T-cell (primary cell): ENCODE results near the gene AEBP1. TPM values are rescaled to one million over a fixed set of nuclear protein-coding genes. Genes with fewer than 3 reads are reported as not detected.

Experiments
- ATAC-seq, 4 experiments: fragments of 200-7000 bp in 3 of 4; fragments of 150-1000 bp in 1 of 4; cut with Tn5 transposase; replicated peaks in 1 of 4; 1 replicate in 3 of 4; 2 replicates in 1 of 4; pipeline ENCODE4 v1.10.0; 2021; ENCODE audit warnings: moderate library complexity in 3 of 4, mild to moderate bottlenecking in 2 of 4, moderate number of reproducible peaks in 1 of 4
- CTCF ChIA-PET, 2 donors: fragments of 300-600 bp; sonication (Branson Sonifier 250); formaldehyde crosslinking; loops; one replicate each; lab custom pipeline; 2022; ENCODE audit warnings: antibody characterized with exemption in 2 of 2; lab: Charles Lee
- POLR2A ChIA-PET, 2 donors: fragments of 300-600 bp; sonication (Branson Sonifier 250); formaldehyde crosslinking; loops; one replicate each; lab custom pipeline; 2022; ENCODE audit warnings: antibody characterized with exemption in 2 of 2; lab: Charles Lee
- DNase-seq, 35 experiments: peaks; one replicate each; pipeline versions ENCODE4 v3.0.0 to v3.0.0-alpha.2; 2013 to 2023
- H3K27ac ChIP-seq: one replicate; pipeline ENCODE4 v1.5.1; 2013; ENCODE audit warnings: low read length
- H3K27me3 ChIP-seq, 2 experiments: replicated peaks in 1 of 2; 1 replicate in 1 of 2; 2 replicates in 1 of 2; pipeline versions ENCODE4 v1.6.1 to v1.7.0; 2013; ENCODE audit warnings: low read length in 1 of 2, mixed read lengths in 1 of 2; ENCODE audit not compliant: control insufficient read depth in 2 of 2, insufficient read depth in 2 of 2; ENCODE audit errors: extremely low read depth in 1 of 2
- H3K36me3 ChIP-seq, 2 donors: 1 replicate in 1 of 2; 2 replicates in 1 of 2; pipeline versions ENCODE4 v1.6.1 to v1.7.0; 2013; ENCODE audit warnings: low read length in 1 of 2; ENCODE audit not compliant: control insufficient read depth in 2 of 2, insufficient read depth in 1 of 2; ENCODE audit errors: extremely low read depth in 1 of 2
- H3K4me1 ChIP-seq, 2 experiments: 1 replicate in 1 of 2; 2 replicates in 1 of 2; pipeline versions ENCODE4 v1.6.1 to v1.7.0; 2013; ENCODE audit warnings: low read length in 2 of 2, mixed read lengths in 1 of 2; ENCODE audit not compliant: insufficient read depth in 2 of 2, control insufficient read depth in 1 of 2; ENCODE audit errors: extremely low read depth in 1 of 2
- H3K4me3 ChIP-seq, 2 donors: 1 replicate in 1 of 2; 2 replicates in 1 of 2; pipeline versions ENCODE4 v1.5.1 to v1.7.0; 2013; ENCODE audit warnings: mild to moderate bottlenecking in 2 of 2, low read length in 1 of 2, moderate library complexity in 1 of 2; ENCODE audit not compliant: control insufficient read depth in 1 of 2; ENCODE audit errors: extremely low read depth in 1 of 2
- H3K9me3 ChIP-seq: 2 replicates; pipeline ENCODE4 v1.7.0; 2013
- H3K27ac Mint-ChIP-seq, 2 donors: one replicate each; pipeline ENCODE4 v1.8.0; 2020 to 2021; ENCODE audit warnings: mild to moderate bottlenecking in 2 of 2, mixed read lengths in 2 of 2
- H3K27me3 Mint-ChIP-seq, 2 donors: one replicate each; pipeline ENCODE4 v1.8.0; 2021 to 2022; ENCODE audit warnings: mixed read lengths in 2 of 2
- H3K36me3 Mint-ChIP-seq: one replicate; pipeline ENCODE4 v1.8.0; 2021; ENCODE audit warnings: mixed read lengths
- H3K4me1 Mint-ChIP-seq, 3 donors: one replicate each; pipeline ENCODE4 v1.8.0; 2020 to 2022; ENCODE audit warnings: mixed read lengths in 3 of 3, mild to moderate bottlenecking in 1 of 3
- H3K4me3 Mint-ChIP-seq, 3 donors: one replicate each; pipeline ENCODE4 v1.8.0; 2020 to 2022; ENCODE audit warnings: mild to moderate bottlenecking in 3 of 3, mixed read lengths in 3 of 3, moderate library complexity in 3 of 3
- H3K9me3 Mint-ChIP-seq, 3 donors: one replicate each; pipeline ENCODE4 v1.8.0; 2020 to 2022; ENCODE audit warnings: mixed read lengths in 3 of 3
- WGBS: methylation state at CpG from one replicate; pipeline ENCODE4 v1.1.5; 2013; ENCODE audit warnings: missing lambda C conversion rate; ENCODE audit not compliant: insufficient coverage; 5-methylcytosine and 5-hydroxymethylcytosine counted together
- total RNA-seq, 35 experiments: library from RNA in 6 of 35; stranded (reverse) in 6 of 35; fragments of 120-200 nt in 1 of 35; gene quantifications; one replicate each; pipeline versions ENCODE4 v1.2.1 to v1.2.4 and lab custom pipeline; 2013 to 2026

AEBP1 gene
- total RNA-seq, 5 donors from 2014 or later (not counting 1 experiment from before 2014, with no cell fraction given) = 18.1 to 28.4 (median 23.1) TPM

- DNase-seq = peak in 9 of 35 experiments; percentile 11 to 59 (median 37)
- Histone ChIP-seq H3K4me1 (peaks cover 4 to 53% of the 10 kb centered on the region in 2 experiments), H3K4me3 (peak overlapping the region; percentile 45 to 74), H3K36me3 (peaks cover 23 to 43% of the 10 kb centered on the region in 2 donors), H3K27ac (peak overlapping the region; percentile 73), H3K9me3 (no peaks in the 10 kb centered on the region), H3K27me3 (no peaks in the 10 kb centered on the region)
- CTCF ChIA-PET = interaction anchor here (0.6 to 1.1 kb wide), 5 partner anchors 12 to 89 kb away, joined by 3 to 11 read pairs (median 5); partner anchors contain the start of gene DBNL (in 1 of the 2)
- H3K4me3 Mint-ChIP-seq = peak overlapping the region; percentile 86 to 91 (median 90)
- H3K4me1 Mint-ChIP-seq = peaks cover 32 to 42% (median 33%) of the 10 kb centered on the region in 3 donors
- WGBS = no CpG with 5 or more reads among the region's 9 CpGs
- H3K36me3 Mint-ChIP-seq = peaks cover 20% of the 10 kb centered on the region
- H3K27me3 Mint-ChIP-seq = no peaks in the 10 kb centered on the region
- POLR2A ChIA-PET = interaction anchor here (0.7 to 1.0 kb wide), 2 partner anchors 13 to 765 kb away, joined by 4 read pairs; no protein-coding TSS in a partner anchor
- H3K9me3 Mint-ChIP-seq = no peaks in the 10 kb centered on the region
- ATAC-seq = no peak
- H3K27ac Mint-ChIP-seq = peak overlapping the region; percentile 89 to 93
These were observed 22.8 kb upstream of the AEBP1 start for GRCh38 chr7:44081266-44081748.

GRCh38 chr7:44082541-44083207 lies 21.5 kb upstream of the AEBP1 start:
- H3K27me3 Mint-ChIP-seq = no peaks in the 10 kb centered on the region
- Histone ChIP-seq H3K4me3 (peak overlapping the region; percentile 17 to 60), H3K36me3 (peaks cover 16 to 29% of the 10 kb centered on the region in 2 donors), H3K27ac (peak overlapping the region; percentile 65), H3K4me1 (peaks cover 4 to 47% of the 10 kb centered on the region in 2 experiments), H3K9me3 (no peaks in the 10 kb centered on the region), H3K27me3 (no peaks in the 10 kb centered on the region)
- POLR2A ChIA-PET = no interaction called here
- H3K27ac Mint-ChIP-seq = peak overlapping the region; percentile 66 to 73
- H3K4me3 Mint-ChIP-seq = peak overlapping the region; percentile 86 to 91 (median 90)
- DNase-seq = peak; percentile 90 to 100 (median 98)
- H3K9me3 Mint-ChIP-seq = no peaks in the 10 kb centered on the region
- H3K4me1 Mint-ChIP-seq = peaks cover 30 to 39% (median 30%) of the 10 kb centered on the region in 3 donors
- H3K36me3 Mint-ChIP-seq = peaks cover 9% of the 10 kb centered on the region
- peak; percentile 92 to 96 (median 94) for ATAC-seq
- CTCF ChIA-PET = no interaction called here
- under 1% methylated on average over 36 of the region's 54 CpGs for WGBS

- H3K27ac ChIP-seq = no peak overlapping the region
- no peak overlapping the region for H3K27ac Mint-ChIP-seq
- peaks cover 24 to 31% (median 26%) of the 10 kb centered on the region in 3 donors for H3K4me1 Mint-ChIP-seq
These were observed 20.3 kb upstream of the AEBP1 start for GRCh38 chr7:44083796-44084195.

GRCh38 chr7:44084701-44085100 lies 19.4 kb upstream of the AEBP1 start:
- Histone ChIP-seq H3K27ac (no peak overlapping the region), H3K36me3 (peaks cover 7 to 9% of the 10 kb centered on the region in 2 donors), H3K27me3 (no peaks in the 10 kb centered on the region), H3K9me3 (no peaks in the 10 kb centered on the region), H3K4me3 (no peak overlapping the region), H3K4me1 (peaks cover 4 to 27% of the 10 kb centered on the region in 2 experiments)
- Mint-ChIP-seq H3K4me1 (peaks cover 24 to 29% (median 26%) of the 10 kb centered on the region in 3 donors), H3K36me3 (peaks cover 6% of the 10 kb centered on the region), H3K27ac (no peak overlapping the region), H3K4me3 (peak overlapping the region in 1 of 3 donors; percentile 86), H3K27me3 (no peaks in the 10 kb centered on the region), H3K9me3 (no peaks in the 10 kb centered on the region)
- no peak for ATAC-seq
- WGBS = 73% methylated on average over 4 of the region's 4 CpGs
- ChIA-PET CTCF (interaction anchor here in 1 of 2 donors (0.5 to 0.7 kb wide), 3 partner anchors 12 to 396 kb away, joined by 3 to 4 read pairs (median 4); no protein-coding TSS in a partner anchor), POLR2A (interaction anchor here in 1 of 2 donors (0.5 to 0.7 kb wide), 2 partner anchors 16 to 490 kb away, joined by 3 to 4 read pairs; no protein-coding TSS in a partner anchor)
- DNase-seq = no peak

More at GRCh38 chr7:44083796-44084195, 20.3 kb upstream of the AEBP1 start:
- no peaks in the 10 kb centered on the region for H3K9me3 ChIP-seq
- Mint-ChIP-seq H3K4me3 (peak overlapping the region; percentile 72 to 91 (median 86)), H3K27me3 (no peaks in the 10 kb centered on the region), H3K36me3 (peaks cover 6% of the 10 kb centered on the region), H3K9me3 (no peaks in the 10 kb centered on the region)
- DNase-seq = no peak
- ATAC-seq = no peak
- ChIA-PET POLR2A (interaction anchor here (0.6 to 0.7 kb wide), 2 partner anchors 17 to 27 kb away, joined by 3 to 5 read pairs; no protein-coding TSS in a partner anchor), CTCF (no interaction called here)
- H3K4me3 ChIP-seq = no peak overlapping the region
- H3K4me1 ChIP-seq = peaks cover 4 to 36% of the 10 kb centered on the region in 2 experiments
- no peaks in the 10 kb centered on the region for H3K27me3 ChIP-seq
- WGBS = 100% methylated on average over 2 of the region's 3 CpGs
- H3K36me3 ChIP-seq = peaks cover 7 to 18% of the 10 kb centered on the region in 2 donors

GRCh38 chr7:44085546-44085945 lies 18.6 kb upstream of the AEBP1 start:
- Histone ChIP-seq H3K27ac (no peak overlapping the region), H3K9me3 (no peaks in the 10 kb centered on the region), H3K27me3 (no peaks in the 10 kb centered on the region), H3K4me3 (no peak overlapping the region), H3K4me1 (peaks cover 4 to 18% of the 10 kb centered on the region in 2 experiments), H3K36me3 (peaks cover 0 to under 1% of the 10 kb centered on the region in 2 donors)
- ATAC-seq = no peak
- no peak overlapping the region for H3K4me3 Mint-ChIP-seq
- ChIA-PET CTCF (interaction anchor here in 1 of 2 donors (0.6 to 0.7 kb wide), 2 partner anchors 101 to 398 kb away, joined by 3 to 4 read pairs; no protein-coding TSS in a partner anchor), POLR2A (interaction anchor here in 1 of 2 donors (0.6 kb wide), 1 partner anchor 157 kb away, joined by 3 read pairs; no protein-coding TSS in a partner anchor)
- WGBS = 97% methylated on average over 3 of the region's 3 CpGs
- no peak for DNase-seq
- H3K27ac Mint-ChIP-seq = no peak overlapping the region
- H3K36me3 Mint-ChIP-seq = peaks cover 6% of the 10 kb centered on the region
- H3K4me1 Mint-ChIP-seq = peaks cover 19 to 26% (median 21%) of the 10 kb centered on the region in 3 donors
- no peaks in the 10 kb centered on the region for H3K9me3 Mint-ChIP-seq
- no peaks in the 10 kb centered on the region for H3K27me3 Mint-ChIP-seq

GRCh38 chr7:44086627-44087026 lies 17.5 kb upstream of the AEBP1 start:
- no peak overlapping the region for H3K4me3 Mint-ChIP-seq
- Histone ChIP-seq H3K36me3 (no peaks in the 10 kb centered on the region), H3K4me3 (no peak overlapping the region), H3K27ac (no peak overlapping the region), H3K27me3 (no peaks in the 10 kb centered on the region), H3K4me1 (peaks cover 0 to 8% of the 10 kb centered on the region in 2 experiments), H3K9me3 (no peaks in the 10 kb centered on the region)
- ChIA-PET CTCF (interaction anchor here in 1 of 2 donors (0.6 kb wide), 1 partner anchor 137 kb away, joined by 4 read pairs; no protein-coding TSS in a partner anchor), POLR2A (no interaction called here)
- DNase-seq = no peak
- H3K36me3 Mint-ChIP-seq = no peaks in the 10 kb centered on the region
- 100% methylated on average over 3 of the region's 3 CpGs for WGBS
- H3K27me3 Mint-ChIP-seq = peaks cover 0 to 2% of the 10 kb centered on the region in 2 donors
- no peak for ATAC-seq
- H3K9me3 Mint-ChIP-seq = no peaks in the 10 kb centered on the region
- H3K27ac Mint-ChIP-seq = no peak overlapping the region
- H3K4me1 Mint-ChIP-seq = peaks cover 8 to 15% (median 11%) of the 10 kb centered on the region in 3 donors
